Left colon (tissue), 2 donors: ENCODE results near the gene IRAK3. TPM values are rescaled to one million over a fixed set of nuclear protein-coding genes. Genes with fewer than 3 reads are reported as not detected.
"Not testable (repeated sequence)": the region's sequence is repeated elsewhere in the genome, so short reads cannot be mapped to it uniquely, and the experiment has no call there.

Experiments
- ATAC-seq: fragments of 200-7000 bp; cut with Tn5 transposase; one replicate; pipeline ENCODE4 v1.9.1; 2020; ENCODE audit warnings: mild to moderate bottlenecking, moderate library complexity
- DNase-seq, 2 donors: peaks; one replicate each; pipeline ENCODE4 v3.0.0-alpha.2; 2020
- intact Hi-C, 2 donors: fragments of 100-400 bp; cut with DNase I in 1 of 2; cut with micrococcal nuclease in 1 of 2; formaldehyde crosslinking; loops; one replicate each; pipeline versions ENCODE4 v1.11.2 to v1.14.0; 2022; cut with DNase I, micrococcal nuclease
- total RNA-seq, 2 donors: library from RNA; stranded (reverse); fragmentation: NEBNext Ultra II Directional; extraction: Animal tissue kit (Norgen Biotek cat#: 25700); gene quantifications; one replicate each; pipeline ENCODE4 v1.2.1, GENCODE V29; 2021
- donor health status: DM: no; HTN: no; CAD: no.
- donor health status: DM: yes; HTN: yes; CAD: no.

Gene IRAK3
- total RNA-seq, 2 donors from 2014 or later, result 4.0 to 6.7 TPM

DNA sequence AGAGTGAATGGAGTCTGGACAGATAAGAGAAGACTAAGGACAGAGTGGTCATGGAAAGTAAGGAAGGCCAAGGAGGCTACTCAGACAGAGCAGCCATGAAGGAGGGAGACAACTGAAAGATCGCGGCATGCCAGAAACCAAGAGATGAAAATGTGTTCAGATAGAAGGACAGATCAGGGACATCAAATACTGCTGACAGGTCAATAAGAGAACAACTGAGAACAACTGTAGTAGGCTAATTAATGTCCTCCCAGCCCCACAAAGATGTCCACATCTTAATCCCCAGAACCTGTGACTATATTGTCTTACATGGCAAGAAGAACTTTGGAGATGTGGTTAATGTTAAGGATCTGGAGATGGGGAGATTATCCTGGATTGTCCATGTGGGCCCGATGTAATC, 98.3 kb downstream of the IRAK3 start:
- ATAC-seq (no peak), DNase-seq (no peak)
- intact Hi-C loops, result no loop called here

- intact Hi-C loops, result no loop called here
- ATAC-seq (no peak), DNase-seq (no peak)
Measured at GRCh38 chr12:66288121-66288520, 99.1 kb downstream of the IRAK3 start.

DNA sequence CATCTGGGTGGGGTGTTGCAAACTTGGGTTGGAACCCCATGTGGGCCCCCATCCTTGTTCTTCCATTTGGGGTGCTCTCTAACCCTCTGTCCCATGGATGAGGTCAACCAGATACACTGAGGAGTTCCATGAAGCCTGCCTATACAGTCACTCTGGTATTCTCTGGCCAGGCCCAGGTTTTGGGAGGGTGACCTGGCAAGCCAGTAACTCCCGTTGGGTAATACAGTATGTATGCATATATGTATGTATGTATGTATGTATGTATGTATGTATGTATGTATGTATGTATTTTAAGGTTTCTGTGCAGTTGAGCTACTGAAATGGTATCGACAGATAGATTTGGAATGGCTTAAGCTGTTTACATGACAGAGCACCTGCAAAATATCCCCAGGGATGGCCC, 100.5 kb downstream of the IRAK3 start:
- intact Hi-C loops, result no loop called here
- ATAC-seq, result no peak
- no peak for DNase-seq

- ATAC-seq (no peak), DNase-seq (no peak)
- intact Hi-C loops, result no loop called here
Measured at GRCh38 chr12:66290716-66291200, 101.7 kb downstream of the IRAK3 start.

- no peak for ATAC-seq
- intact Hi-C loops, result no loop called here
- no peak for DNase-seq
Measured at GRCh38 chr12:66296176-66296683, 107.2 kb downstream of the IRAK3 start.

DNA sequence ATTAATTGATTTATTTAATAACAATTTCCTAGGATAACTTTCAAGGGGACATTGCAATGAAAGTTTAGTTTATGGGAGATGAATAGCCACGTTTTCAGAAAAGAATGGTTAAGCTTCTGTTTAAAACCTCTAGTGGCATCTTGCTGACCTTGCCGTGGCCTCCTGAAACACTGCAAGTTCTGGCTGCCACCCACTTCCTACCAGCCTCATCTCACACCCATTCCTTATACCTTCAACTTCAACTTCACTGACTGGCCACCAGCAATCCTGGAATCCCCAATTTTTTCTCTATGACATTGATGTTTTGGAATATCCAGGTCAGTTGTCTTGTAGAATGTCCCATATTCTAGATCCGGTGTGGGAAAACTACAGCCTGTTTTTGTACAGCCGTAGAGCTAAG, 108.1 kb downstream of the IRAK3 start:
- ATAC-seq (no peak), DNase-seq (no peak)
- intact Hi-C loops, result no loop called here

DNA sequence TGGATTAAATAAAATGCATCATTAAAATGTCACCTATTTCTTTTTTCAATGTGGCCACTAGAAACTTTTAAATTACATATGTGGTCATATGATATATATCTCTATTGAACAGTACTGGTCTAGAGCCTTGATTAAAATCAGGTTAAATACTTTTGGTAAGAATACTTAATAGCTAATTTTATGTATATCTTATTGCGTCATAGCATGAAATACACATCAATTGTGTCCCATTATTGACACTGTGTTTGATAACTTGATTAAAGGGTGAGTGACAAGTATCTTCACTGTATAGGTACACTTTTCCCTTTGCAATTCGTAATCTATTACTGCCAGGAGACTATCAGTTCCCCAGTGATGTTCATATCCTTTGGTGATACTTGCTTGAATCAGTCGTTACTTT, 108.9 kb downstream of the IRAK3 start:
- no peak for DNase-seq
- ATAC-seq, result no peak
- intact Hi-C loops, result no loop called here

GRCh38 chr12:66301944-66302826, 113.2 kb downstream of the IRAK3 start, which contains the start of gene HELB:
HELB (plus strand) TSS chr12:66302493; CDS start chr12:66302604, 111 bp downstream.
- ATAC-seq (peak; percentile 97), DNase-seq (peak; percentile 99 to 100)
- intact Hi-C loops, result no loop called here

DNA sequence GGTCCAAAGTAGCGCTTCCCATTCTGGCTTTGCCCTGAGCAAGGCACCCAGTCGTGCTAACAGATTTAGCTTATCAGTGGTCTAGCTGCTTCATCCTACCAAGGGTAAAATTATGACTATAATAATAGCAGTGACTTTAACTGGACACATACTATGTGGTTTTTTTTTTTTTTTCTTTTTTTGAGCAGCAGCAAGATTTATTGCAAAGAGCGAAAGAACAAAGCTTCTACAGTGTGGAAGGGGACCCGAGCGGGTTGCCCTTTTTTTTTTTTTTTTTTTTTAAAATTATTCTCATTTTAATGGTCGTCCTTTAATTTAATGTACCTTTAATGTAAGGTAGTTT, 113.8 kb downstream of the IRAK3 start:
- peak; percentile 2 for ATAC-seq
- DNase-seq, result no peak
- intact Hi-C loops, result no loop called here

- peak; percentile 18 for ATAC-seq
- intact Hi-C loops, result not testable (repeated sequence)
- peak in 1 of 2 donors; percentile 18 for DNase-seq
Measured at GRCh38 chr12:66303316-66303804, 114.3 kb downstream of the IRAK3 start.

Other genes with a start within 250 kb of the IRAK3 start
- gene LLPH, start 58.5 kb upstream of the IRAK3 start, total RNA-seq, result 10 to 100 TPM; 18.9 to 23.1 TPM
- 100 to 1,000 TPM; 139 to 158 TPM for gene TMBIM4, start 19.2 kb upstream of the IRAK3 start, total RNA-seq
- gene HELB, start 113.3 kb downstream of the IRAK3 start, total RNA-seq, result 1 to 10 TPM; 3.8 to 4.1 TPM